Neural progenitor cell (in vitro differentiated cells): Measurements from ENCODE around the gene SACS.

Source experiments
- CTCF ChIP-seq: fragments of 200-600 bp; sonication (generic); IDR thresholded peaks from 2 replicates; pipeline ENCODE4 v1.5.1; 2017; ENCODE audit warnings: antibody characterized with exemption, mild to moderate bottlenecking
- EZH2 ChIP-seq: fragments of 200-600 bp; sonication (generic); IDR thresholded peaks from 2 replicates; pipeline ENCODE4 v1.6.1; 2017; ENCODE audit warnings: antibody characterized with exemption, mild to moderate bottlenecking, moderate library complexity
- EZH2phosphoT487 ChIP-seq: fragments of 200-600 bp; sonication (generic); IDR thresholded peaks from 2 replicates; pipeline ENCODE4 v1.6.1; 2017; ENCODE audit warnings: antibody characterized with exemption

- TF ChIP-seq CTCF (no peak), EZH2 (no peak), EZH2phosphoT487 (no peak)
Observed at GRCh38 chr13:23450340-23451046, 17.0 kb upstream of the SACS start.
